Left lung (tissue), 10 donors: Measurements from ENCODE around the gene HSD11B2. TPM values are rescaled to one million over a fixed set of nuclear protein-coding genes. Genes with fewer than 3 reads are reported as not detected.

ENCODE experiments used
- ATAC-seq: fragments of 200-7000 bp; cut with Tn5 transposase; one replicate; pipeline ENCODE4 v1.9.1; 2020; ENCODE audit warnings: moderate library complexity
- DNase-seq, 4 donors: peaks; one replicate each; pipeline ENCODE4 v3.0.0-alpha.2; 2013 to 2020
- H3K27ac ChIP-seq, 2 donors: fragments of 200-600 bp; sonication (generic) in 1 of 2; one replicate each; pipeline versions ENCODE4 v1.5.0 to v1.8.0; 2020 to 2021
- H3K27me3 ChIP-seq, 2 donors: fragments of 200-600 bp; sonication (generic) in 1 of 2; one replicate each; pipeline versions ENCODE4 v1.5.0 to v1.8.0; 2020 to 2021
- H3K36me3 ChIP-seq, 2 donors: fragments of 200-600 bp; sonication (generic) in 1 of 2; one replicate each; pipeline versions ENCODE4 v1.5.0 to v1.8.0; 2020 to 2021
- H3K4me1 ChIP-seq, 2 donors: fragments of 200-600 bp; one replicate each; pipeline ENCODE4 v1.8.0; 2021
- H3K4me3 ChIP-seq, 2 donors: fragments of 200-600 bp; sonication (generic) in 1 of 2; one replicate each; pipeline versions ENCODE4 v1.5.0 to v1.8.0; 2020 to 2021; ENCODE audit warnings: mild to moderate bottlenecking in 1 of 2
- H3K9me3 ChIP-seq, 2 donors: fragments of 200-600 bp; sonication (generic) in 1 of 2; one replicate each; pipeline versions ENCODE4 v1.5.0 to v1.8.0; 2020 to 2021
- CTCF ChIP-seq, 2 donors: fragments of 200-600 bp; sonication (generic) in 1 of 2; IDR thresholded peaks; one replicate each; pipeline versions ENCODE4 v1.5.0 to v1.8.0; 2021; ENCODE audit warnings: antibody characterized with exemption in 2 of 2
- intact Hi-C, 2 donors: fragments of 100-400 bp; cut with DNase I; formaldehyde crosslinking; loops; one replicate each; pipeline versions ENCODE4 v1.11.2 to v1.14.2; 2022
- polyA plus RNA-seq, 6 donors: library from polyadenylated mRNA; unstranded; fragments of 120-200 nt; gene quantifications; one replicate each; pipeline ENCODE4 v1.2.1, GENCODE V29; 2013; ENCODE audit not compliant: insufficient read length in 6 of 6
- total RNA-seq, 2 donors: library from RNA; stranded (reverse); fragmentation: NEBNext Ultra II Directional; extraction: Animal tissue kit (Norgen Biotek cat#: 25700); gene quantifications; one replicate each; pipeline ENCODE4 v1.2.1, GENCODE V29; 2021
- donor health status: DM: no; HTN: yes; CAD: no.
- donor health status: DM: no; HTN: no; CAD: no.

Gene HSD11B2
- total and polyA plus RNA-seq, 8 donors, result 2.5 to 81.1 (median 54.7) TPM

- Histone ChIP-seq H3K36me3 (peaks cover 0 to 16% of the 10 kb centered on the region in 2 donors), H3K27me3 (peaks cover 13 to 46% of the 10 kb centered on the region in 2 donors), H3K4me1 (peaks cover 21 to 46% of the 10 kb centered on the region in 2 donors), H3K27ac (no peak overlapping the region), H3K4me3 (peak overlapping the region; percentile 33 to 48), H3K9me3 (no peaks in the 10 kb centered on the region)
- intact Hi-C loops, result no loop called here
- no peak for TF ChIP-seq CTCF (IDR thresholded peaks at IDR 0.05)
- ATAC-seq, result no peak
- DNase-seq, result no peak
Measured at GRCh38 chr16:67431775-67432505, 1.0 kb downstream of the HSD11B2 start.

GRCh38 chr16:67432506-67432890, 1.6 kb downstream of the HSD11B2 start:
- H3K27ac ChIP-seq, result no peak overlapping the region
- no peak overlapping the region for H3K4me3 ChIP-seq
- peaks cover 0 to 21% of the 10 kb centered on the region in 2 donors for H3K36me3 ChIP-seq
- ATAC-seq, result no peak
- no peaks in the 10 kb centered on the region for H3K9me3 ChIP-seq
- no peak for TF ChIP-seq CTCF (IDR thresholded peaks at IDR 0.05)
- H3K27me3 ChIP-seq, result peaks cover 13 to 46% of the 10 kb centered on the region in 2 donors
- DNase-seq, result no peak
- H3K4me1 ChIP-seq, result peaks cover 21 to 46% of the 10 kb centered on the region in 2 donors
- intact Hi-C loops, result no loop called here

- peaks cover 18 to 41% of the 10 kb centered on the region in 2 donors for H3K4me1 ChIP-seq
- peaks cover 13 to 40% of the 10 kb centered on the region in 2 donors for H3K27me3 ChIP-seq
- peaks cover 0 to 29% of the 10 kb centered on the region in 2 donors for H3K36me3 ChIP-seq
- DNase-seq, result no peak
- H3K4me3 ChIP-seq, result no peak overlapping the region
- H3K27ac ChIP-seq, result no peak overlapping the region
- intact Hi-C loops, result no loop called here
- H3K9me3 ChIP-seq, result no peaks in the 10 kb centered on the region
- TF ChIP-seq CTCF (IDR thresholded peaks at IDR 0.05), result no peak
- no peak for ATAC-seq
Measured at GRCh38 chr16:67433131-67433719, 2.3 kb downstream of the HSD11B2 start.

- DNase-seq, result no peak
- Histone ChIP-seq H3K4me1 (peaks cover 10 to 27% of the 10 kb centered on the region in 2 donors), H3K4me3 (no peak overlapping the region), H3K36me3 (peaks cover 0 to 54% of the 10 kb centered on the region in 2 donors), H3K27ac (no peak overlapping the region), H3K27me3 (peaks cover 0 to 15% of the 10 kb centered on the region in 2 donors), H3K9me3 (no peaks in the 10 kb centered on the region)
- ATAC-seq, result no peak
- intact Hi-C loops, result no loop called here
- TF ChIP-seq CTCF (IDR thresholded peaks at IDR 0.05), result no peak
Measured at GRCh38 chr16:67435758-67436164, 4.8 kb downstream of the HSD11B2 start.

GRCh38 chr16:67436640-67437193, 5.8 kb downstream of the HSD11B2 start:
- H3K4me1 ChIP-seq, result peaks cover 5 to 26% of the 10 kb centered on the region in 2 donors
- H3K9me3 ChIP-seq, result no peaks in the 10 kb centered on the region
- no peak overlapping the region for H3K27ac ChIP-seq
- TF ChIP-seq CTCF (IDR thresholded peaks at IDR 0.05), result no peak
- no peak overlapping the region for H3K4me3 ChIP-seq
- intact Hi-C loops, result no loop called here
- ATAC-seq (no peak), DNase-seq (no peak)
- H3K27me3 ChIP-seq, result peaks cover 0 to 6% of the 10 kb centered on the region in 2 donors
- H3K36me3 ChIP-seq, result peaks cover 0 to 64% of the 10 kb centered on the region in 2 donors
